Middle frontal gyrus (tissue), 1 donor: ENCODE measurements around the gene METTL27.
"Not testable (repeated sequence)": the region's sequence is repeated elsewhere in the genome, so short reads cannot be mapped to it uniquely, and the experiment has no call there.

Experiments
- DNase-seq: peaks from one replicate; pipeline ENCODE4 v3.0.0-alpha.2; 2015; ENCODE audit warnings: low spot score; ENCODE audit errors: extremely low spot score

The METTL27 gene

GRCh38 chr7:73839290-73839689, 3.0 kb downstream of the METTL27 start:
- no peak for DNase-seq

DNA sequence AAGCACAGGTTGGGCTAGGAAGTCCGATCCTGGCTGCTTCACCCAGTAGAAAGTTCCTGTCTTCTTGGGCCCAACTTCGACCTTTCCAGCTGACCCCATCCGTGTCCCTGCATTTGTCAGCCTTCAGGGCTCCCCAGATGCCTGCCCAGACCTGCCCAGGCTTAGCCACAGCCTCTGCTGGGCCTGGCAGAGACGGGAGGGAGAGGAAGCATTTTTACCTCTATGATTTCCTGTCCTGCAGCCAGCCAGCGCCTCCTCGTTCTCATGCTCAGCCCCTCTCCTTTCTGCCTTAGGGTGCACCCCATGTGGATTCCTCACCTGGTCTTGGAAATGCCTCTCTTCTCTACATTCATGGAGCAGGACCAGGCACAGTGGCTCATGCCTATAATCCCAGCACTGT, 3.7 kb downstream of the METTL27 start:
- no peak for DNase-seq

DNA sequence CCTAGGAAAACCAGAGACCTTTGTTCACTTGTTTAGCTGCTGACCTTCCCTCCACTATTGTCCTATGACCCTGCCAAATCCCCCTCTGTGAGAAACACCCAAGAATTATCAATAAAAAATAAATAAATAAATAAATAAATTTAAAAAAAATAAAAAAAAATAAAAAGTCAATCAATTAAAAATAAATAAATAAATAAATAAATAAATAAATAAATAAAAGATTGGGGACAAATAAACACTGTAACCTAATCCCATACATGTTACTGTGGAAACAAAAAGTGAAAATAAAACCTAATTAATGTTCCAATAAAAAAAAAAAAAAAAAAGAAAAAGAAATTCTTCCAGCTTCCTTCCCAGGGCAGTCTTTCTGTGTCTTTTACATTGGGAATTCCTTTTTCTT, 5.1 kb downstream of the METTL27 start:
- DNase-seq: not testable (repeated sequence)

DNA sequence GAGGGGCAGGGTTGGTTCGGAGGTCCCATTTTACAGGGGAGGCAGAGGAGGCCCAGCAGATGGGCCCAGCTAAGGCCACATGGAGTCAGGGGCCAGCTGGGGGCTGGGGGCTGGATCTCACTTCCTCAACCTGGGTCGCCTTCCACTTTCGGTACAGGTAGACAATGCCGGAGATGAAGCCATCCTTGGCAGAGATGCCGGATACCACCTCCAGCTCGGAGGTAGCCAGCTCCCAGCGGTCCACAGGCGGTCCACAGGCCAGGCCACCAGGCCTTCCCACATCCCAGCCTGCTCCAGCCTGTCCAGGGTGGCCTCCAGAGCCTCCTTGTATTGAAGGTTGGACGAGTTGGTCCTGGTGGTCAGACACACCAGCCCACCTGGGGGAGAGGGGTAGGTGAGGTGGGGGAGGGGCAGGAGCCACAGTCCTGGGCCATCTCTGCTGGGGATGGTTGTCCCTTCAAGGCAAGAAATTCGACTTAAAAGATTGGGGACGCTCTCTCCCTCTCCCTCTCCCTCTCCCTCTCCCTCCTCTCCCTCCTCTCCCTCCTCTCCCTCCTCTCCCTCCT, 7.6 kb downstream of the METTL27 start:
- no peak for DNase-seq

- DNase-seq: no peak
Measured at GRCh38 chr7:73833251-73833919, 8.9 kb downstream of the METTL27 start.

GRCh38 chr7:73832806-73833205, 9.5 kb downstream of the METTL27 start:
- no peak for DNase-seq

DNA sequence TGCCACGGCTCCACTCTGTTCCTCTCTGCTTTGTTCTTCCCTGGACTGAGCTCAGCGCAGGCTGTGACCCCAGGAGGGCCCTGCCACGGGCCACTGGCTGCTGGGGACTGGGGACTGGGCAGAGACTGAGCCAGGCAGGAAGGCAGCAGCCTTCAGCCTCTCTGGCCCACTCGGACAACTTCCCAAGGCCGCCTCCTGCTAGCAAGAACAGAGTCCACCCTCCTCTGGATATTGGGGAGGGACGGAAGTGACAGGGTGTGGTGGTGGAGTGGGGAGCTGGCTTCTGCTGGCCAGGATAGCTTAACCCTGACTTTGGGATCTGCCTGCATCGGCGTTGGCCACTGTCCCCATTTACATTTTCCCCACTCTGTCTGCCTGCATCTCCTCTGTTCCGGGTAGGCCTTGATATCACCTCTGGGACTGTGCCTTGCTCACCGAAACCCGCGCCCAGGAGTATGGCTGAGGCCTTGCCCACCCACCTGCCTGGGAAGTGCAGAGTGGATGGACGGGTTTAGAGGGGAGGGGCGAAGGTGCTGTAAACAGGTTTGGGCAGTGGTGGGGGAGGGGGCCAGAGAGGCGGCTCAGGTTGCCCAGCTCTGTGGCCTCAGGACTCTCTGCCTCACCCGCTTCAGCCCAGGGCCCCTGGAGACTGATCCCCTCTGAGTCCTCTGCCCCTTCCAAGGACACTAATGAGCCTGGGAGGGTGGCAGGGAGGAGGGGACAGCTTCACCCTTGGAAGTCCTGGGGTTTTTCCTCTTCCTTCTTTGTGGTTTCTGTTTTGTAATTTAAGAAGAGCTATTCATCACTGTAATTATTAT, 10.3 kb downstream of the METTL27 start:
- DNase-seq: no peak

DNA sequence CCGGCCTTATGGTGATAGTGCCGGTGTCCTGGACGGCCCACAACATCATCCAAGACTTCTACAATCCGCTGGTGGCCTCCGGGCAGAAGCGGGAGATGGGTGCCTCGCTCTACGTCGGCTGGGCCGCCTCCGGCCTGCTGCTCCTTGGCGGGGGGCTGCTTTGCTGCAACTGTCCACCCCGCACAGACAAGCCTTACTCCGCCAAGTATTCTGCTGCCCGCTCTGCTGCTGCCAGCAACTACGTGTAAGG, 10.8 kb downstream of the METTL27 start:
- DNase-seq: no peak

GRCh38 chr7:73830681-73831583, 11.4 kb downstream of the METTL27 start, which contains the start of gene CLDN4:
TSS of gene CLDN4 (plus strand) at chr7:73830996. CDS start at chr7:73831202, 206 bp downstream.
- no peak for DNase-seq

GRCh38 chr7:73829921-73830680, 12.2 kb downstream of the METTL27 start:
- no peak for DNase-seq

GRCh38 chr7:73829505-73829904, 12.8 kb downstream of the METTL27 start:
- DNase-seq: no peak

DNA sequence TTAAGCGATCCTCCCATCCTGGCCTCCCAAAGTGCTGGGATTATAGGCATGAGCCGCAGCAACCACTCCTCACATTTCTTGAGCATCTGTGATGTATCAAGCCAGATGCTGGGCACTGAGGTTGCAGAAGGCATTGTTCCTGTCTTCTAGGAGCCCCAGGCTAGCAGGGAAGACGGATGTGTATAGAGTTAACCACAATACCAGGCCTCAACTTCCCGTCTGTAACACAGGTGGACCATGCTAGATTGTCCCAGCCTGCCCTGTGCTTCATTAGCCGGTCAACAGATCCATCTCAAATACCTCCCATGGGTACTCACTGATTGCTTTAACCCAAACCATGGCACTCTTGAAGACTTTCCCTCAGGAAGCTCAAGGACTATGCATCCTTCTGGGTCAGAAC, 13.3 kb downstream of the METTL27 start:
- no peak for DNase-seq

GRCh38 chr7:73828107-73828803, 14.1 kb downstream of the METTL27 start:
- no peak for DNase-seq

DNA sequence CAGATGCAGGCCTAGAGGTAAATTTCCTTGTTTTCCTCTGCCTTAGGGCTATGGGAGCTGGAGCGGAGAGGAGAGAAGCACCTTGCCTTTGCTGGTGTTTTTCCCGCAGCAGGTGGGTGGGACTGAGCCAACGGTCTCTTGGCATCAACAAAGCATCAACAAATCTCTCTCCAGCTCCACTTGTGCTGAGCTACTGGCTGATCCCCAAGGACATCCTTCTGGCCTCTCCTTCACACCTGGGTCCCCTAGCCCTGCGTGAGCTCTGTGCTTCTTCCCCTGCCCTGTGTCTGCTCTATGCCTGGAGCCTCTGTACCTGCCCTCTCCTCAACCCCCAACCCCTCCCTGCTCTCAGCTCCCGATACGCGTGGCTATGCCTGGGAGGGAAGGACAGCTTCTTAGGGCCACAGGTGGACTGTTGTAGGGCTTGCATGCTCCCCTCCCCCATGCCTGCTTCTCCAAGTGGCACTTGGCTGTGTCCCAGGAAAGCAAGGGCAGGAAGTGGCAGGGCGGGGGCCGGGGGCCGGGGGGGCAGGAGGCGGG, 14.7 kb downstream of the METTL27 start:
- no peak for DNase-seq

GRCh38 chr7:73824986-73825385, 17.3 kb downstream of the METTL27 start:
- DNase-seq: no peak

- DNase-seq: no peak
Measured at GRCh38 chr7:73823873-73824592, 18.3 kb downstream of the METTL27 start.

DNA sequence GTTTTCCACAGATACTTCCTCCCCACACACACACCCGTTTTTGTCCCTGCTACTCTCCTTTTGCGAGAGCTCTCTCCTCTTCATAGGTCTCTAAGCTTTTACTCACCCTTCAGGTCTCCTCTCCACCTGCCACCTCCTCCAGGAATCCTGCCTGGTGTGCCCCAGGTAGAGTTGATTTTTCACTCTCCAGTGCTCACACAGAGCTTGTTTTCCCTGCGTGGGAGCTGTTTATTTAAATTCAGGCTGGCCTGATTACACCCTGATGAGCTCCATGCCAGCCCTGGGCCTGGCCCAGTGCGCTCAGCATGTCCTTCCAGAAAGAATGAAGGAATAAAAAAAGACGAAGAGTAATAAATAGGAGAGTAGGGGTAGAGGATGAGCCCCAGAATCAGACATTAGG, 19.1 kb downstream of the METTL27 start:
- DNase-seq: no peak

- no peak for DNase-seq
Measured at GRCh38 chr7:73822319-73823173, 19.8 kb downstream of the METTL27 start.
